HL-60/S4 treated with retinoic acid at 250 ng/mL for 4 days and 3 days (cell line): ENCODE measurements around the gene MCTP2.

Source experiments
- in situ Hi-C: fragments of 300-500 bp; cut with MboI; formaldehyde crosslinking; loops from 2 replicates; pipeline ENCODE4 v1.7.0; 2022; ENCODE audit warnings: low sequenced_read_pairs

MCTP2 gene, protein sequence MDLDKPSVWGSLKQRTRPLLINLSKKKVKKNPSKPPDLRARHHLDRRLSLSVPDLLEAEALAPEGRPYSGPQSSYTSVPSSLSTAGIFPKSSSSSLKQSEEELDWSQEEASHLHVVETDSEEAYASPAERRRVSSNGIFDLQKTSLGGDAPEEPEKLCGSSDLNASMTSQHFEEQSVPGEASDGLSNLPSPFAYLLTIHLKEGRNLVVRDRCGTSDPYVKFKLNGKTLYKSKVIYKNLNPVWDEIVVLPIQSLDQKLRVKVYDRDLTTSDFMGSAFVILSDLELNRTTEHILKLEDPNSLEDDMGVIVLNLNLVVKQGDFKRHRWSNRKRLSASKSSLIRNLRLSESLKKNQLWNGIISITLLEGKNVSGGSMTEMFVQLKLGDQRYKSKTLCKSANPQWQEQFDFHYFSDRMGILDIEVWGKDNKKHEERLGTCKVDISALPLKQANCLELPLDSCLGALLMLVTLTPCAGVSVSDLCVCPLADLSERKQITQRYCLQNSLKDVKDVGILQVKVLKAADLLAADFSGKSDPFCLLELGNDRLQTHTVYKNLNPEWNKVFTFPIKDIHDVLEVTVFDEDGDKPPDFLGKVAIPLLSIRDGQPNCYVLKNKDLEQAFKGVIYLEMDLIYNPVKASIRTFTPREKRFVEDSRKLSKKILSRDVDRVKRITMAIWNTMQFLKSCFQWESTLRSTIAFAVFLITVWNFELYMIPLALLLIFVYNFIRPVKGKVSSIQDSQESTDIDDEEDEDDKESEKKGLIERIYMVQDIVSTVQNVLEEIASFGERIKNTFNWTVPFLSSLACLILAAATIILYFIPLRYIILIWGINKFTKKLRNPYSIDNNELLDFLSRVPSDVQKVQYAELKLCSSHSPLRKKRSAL

DNA sequence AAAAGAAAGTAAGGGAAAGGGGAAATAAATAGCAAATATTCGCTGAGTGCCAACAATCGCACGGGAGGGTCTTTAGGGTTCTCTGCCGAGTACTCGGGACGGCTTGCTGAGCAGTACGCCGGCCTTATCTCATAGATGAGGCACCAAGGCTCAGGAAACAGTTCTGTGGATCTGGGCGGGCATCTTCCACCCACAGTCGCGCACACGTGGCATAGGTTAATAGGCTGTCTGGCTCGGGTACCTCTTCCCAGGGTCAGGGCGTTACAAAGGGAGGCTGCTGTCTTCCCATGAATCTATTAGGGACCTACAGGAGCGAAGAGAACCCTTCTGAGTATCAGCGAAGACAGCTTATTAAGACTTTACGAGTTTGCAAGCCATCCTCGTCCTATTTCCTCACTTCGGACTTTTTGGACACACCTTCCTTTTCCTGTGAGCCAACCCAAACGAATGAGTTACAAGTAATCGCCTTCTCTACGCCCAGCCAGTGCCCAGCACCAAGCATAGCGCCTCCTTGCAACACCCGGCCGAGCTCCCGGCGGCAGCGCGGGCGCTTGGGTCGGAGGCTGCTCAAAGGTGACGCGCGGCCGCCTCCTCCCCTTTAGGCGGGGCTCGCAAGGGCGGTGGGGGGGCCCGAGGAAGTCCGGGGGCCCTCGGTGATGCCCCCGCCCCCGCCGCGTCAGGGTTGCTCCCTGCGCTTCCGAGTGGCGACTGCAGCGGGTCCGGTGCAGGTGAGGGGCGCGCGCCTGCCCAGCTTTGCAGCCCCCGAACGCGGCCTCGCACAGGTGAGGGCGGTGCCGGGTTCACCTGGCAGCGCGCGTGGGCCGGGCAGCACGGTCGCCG, at the start of gene MCTP2:
TSS of gene MCTP2 (plus strand) at position 679 of the 840 bp plus-strand sequence. CDS start 66,705 bp downstream, outside the sequence.
- in situ Hi-C loops = no loop called here

GRCh38 chr15:94182883-94183282, 48.5 kb upstream of the MCTP2 start:
- in situ Hi-C loops = no loop called here

- in situ Hi-C loops = no loop called here
Measured at GRCh38 chr15:94185547-94186236, 45.7 kb upstream of the MCTP2 start.

DNA sequence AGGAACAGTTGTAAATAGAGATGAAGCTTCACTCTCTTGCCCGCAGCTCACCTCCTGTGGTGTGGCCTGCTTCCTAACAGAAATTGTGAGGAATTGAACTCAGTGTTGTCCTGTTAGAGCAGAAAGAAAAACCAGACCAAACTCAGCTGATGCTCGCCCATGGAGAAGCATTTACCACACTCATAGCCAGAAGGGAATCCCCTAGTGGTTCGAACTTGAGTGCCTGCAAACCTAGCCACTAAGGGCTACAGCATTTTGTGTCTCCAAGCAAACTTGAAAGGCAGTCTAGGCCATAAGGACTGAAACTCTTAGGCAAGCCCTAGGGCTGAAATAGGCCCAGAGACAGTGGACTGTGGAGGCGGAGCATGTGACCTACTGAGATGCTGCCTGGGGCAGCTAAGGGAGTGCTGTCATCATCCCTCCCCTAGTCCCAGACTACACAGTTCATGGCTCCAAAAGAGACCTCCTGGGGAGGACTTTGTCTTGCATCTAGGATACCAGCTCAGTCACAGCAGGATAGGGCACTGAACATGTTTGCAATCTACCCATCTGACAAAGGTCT, 44.5 kb upstream of the MCTP2 start:
- in situ Hi-C loops = no loop called here

DNA sequence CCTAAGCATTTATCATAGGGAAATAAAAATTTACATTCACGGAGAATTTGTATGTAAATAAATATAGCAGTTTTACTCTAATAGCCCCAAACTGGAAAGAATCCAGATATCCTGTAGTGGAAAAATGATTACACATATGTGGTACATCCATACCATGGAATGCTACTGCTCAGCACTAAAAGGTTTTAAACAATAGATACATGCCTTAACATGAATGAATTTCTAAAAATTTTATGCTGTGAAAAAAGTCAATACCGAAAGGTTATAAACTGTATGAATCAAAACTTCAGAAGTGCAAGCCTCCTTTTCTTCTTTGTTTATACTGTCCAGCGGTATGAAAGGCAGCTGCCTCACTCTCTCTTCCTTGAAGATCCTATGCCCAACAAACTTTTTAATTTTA, 37.5 kb upstream of the MCTP2 start:
- in situ Hi-C loops = no loop called here

DNA sequence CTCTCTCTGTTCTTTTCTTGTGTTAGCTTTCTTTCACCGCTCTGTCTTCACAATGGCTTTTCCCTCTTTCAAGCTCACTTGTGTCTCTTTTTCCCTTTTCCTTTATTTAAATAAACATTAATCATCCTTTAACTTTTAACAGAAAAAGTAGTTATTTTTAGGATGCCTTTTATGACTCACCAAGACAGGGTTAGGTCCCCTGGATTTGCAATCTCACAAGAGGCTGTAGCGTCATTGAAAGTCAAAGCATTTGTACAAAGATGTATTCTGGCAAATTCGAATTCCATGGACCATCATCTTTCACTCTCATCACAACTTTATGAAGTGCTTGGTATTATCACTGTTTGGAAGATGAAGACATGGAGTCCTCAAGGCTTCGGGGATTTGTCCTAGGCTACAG, 34.8 kb upstream of the MCTP2 start:
- in situ Hi-C loops = no loop called here

DNA sequence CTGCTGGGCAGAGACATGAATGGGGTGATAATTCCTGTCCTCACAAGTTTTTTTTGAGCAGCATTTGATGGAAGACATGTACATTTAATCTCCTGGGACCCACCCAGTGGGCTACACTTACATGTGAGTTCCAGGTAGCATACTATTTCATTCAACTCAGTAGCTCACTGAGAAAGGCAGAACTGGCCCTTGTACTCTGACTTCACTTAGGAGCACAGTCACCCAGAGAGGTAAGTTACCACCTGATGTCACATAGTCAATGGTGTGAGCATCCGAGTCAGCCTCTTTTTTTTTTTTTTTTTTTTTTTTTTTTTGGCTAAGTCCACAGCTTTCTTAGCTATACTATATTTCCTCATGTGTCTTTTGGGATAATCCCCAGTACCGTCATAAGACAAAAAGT, 32.7 kb upstream of the MCTP2 start:
- in situ Hi-C loops = no loop called here

- in situ Hi-C loops = no loop called here
Measured at GRCh38 chr15:94199725-94200124, 31.6 kb upstream of the MCTP2 start.

- in situ Hi-C loops = no loop called here
Measured at GRCh38 chr15:94203306-94203705, 28.1 kb upstream of the MCTP2 start.

DNA sequence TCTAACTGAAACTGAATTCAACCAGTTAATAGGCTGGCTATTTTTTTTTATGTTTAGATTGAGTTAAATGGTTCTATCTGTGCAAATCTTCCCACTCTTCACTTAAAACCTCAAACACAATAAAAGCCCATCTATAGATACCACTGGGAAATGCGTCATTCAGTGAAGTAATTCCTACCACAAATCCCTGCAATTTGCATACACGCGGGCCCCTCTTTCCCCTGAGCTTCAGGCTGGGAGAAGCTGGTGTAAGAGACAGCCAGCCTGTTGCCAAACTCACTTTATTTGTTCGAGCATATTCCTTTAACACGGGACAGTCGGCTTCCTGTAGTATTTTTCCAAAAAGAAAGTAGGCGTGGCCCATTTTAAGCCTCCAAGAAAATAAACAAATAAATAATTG, 26.0 kb upstream of the MCTP2 start:
- in situ Hi-C loops = no loop called here

DNA sequence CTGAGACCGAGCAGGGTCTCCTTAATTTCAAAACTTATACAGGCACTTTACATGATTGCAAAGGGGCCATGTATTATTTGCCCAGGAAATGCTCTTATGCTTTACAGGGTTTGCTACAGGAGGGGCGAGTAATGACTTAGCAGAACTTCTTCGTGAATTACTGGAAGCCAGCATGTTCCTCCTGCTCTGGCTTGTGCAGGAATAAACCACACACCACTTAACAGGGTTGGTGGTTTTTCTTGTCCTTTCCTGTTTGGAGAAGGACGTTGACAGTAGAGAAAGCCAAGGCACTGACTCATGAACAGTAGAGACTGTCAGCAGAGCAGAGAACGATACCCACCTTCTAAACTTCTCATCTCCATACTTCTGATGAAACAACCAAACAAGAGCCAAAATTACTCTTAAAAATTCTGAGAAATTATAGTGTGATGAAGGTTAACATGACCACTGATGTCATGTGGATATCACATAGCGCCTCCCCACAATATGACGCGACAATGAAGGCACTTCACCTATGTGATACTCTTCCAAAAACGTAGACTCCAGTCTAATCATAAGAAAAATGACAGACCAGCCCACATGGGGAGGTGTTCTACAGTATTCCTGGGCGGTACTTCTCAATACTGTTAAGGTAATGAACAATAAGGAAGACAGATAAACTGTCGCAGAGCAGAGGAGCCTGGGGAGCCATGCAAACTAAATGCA, 24.7 kb upstream of the MCTP2 start:
- in situ Hi-C loops = no loop called here

DNA sequence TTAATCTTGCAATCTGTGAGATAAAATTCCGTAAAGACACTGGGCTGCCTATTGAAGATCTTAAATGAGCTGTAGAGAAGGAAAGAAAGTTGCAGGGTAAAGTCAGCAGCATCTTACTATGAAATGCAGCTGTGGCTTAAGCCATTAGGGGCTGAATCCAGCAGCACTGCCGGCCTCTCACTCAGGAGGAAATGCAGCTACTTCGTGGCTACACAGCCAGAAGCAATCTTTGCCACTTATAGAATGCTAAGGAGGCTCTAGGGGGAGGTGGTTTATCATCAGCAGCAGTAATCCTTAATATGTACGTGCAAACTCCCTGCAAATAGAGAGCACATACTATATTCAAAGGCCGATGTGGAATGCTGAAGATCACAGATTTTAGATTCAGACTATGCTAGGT, 19.1 kb upstream of the MCTP2 start:
- in situ Hi-C loops = no loop called here

DNA sequence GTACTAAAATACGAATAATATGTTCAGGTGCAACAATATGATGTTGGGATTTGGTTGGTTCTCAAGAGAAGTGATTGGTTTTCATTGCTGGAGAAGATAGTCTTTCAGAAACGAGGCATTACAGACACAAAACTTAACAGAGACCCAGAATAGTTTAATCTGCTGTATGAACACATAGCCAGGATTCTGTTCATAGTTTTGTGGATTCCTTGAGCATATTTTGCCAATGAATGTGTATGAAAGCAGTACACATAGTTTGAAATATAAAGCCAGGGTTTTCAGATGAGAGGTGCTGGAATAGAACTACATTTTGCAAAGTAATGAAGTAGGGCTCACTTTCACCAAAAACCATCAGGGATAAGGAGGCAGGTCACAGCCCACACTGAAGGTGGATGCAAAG, 5.7 kb upstream of the MCTP2 start:
- in situ Hi-C loops = no loop called here

DNA sequence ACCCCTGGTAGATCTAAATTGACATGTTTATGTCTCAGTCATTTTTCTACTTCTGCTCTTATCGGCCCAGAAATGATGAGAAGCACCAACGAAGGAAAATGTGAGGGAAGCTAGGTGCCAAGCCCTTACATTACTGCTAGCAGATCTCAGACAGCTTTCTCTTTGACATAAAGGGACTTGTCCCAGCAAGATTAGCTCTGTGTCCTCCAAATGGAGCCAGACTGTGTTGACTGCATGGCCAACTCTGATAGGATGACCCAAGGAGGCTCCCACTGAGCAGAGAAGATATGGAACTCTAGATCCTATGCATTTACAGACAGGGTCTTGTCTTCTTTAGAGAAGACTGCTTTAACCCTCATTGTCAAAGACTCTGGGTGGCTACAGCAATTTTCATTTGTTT, 2.8 kb upstream of the MCTP2 start:
- in situ Hi-C loops = no loop called here

DNA sequence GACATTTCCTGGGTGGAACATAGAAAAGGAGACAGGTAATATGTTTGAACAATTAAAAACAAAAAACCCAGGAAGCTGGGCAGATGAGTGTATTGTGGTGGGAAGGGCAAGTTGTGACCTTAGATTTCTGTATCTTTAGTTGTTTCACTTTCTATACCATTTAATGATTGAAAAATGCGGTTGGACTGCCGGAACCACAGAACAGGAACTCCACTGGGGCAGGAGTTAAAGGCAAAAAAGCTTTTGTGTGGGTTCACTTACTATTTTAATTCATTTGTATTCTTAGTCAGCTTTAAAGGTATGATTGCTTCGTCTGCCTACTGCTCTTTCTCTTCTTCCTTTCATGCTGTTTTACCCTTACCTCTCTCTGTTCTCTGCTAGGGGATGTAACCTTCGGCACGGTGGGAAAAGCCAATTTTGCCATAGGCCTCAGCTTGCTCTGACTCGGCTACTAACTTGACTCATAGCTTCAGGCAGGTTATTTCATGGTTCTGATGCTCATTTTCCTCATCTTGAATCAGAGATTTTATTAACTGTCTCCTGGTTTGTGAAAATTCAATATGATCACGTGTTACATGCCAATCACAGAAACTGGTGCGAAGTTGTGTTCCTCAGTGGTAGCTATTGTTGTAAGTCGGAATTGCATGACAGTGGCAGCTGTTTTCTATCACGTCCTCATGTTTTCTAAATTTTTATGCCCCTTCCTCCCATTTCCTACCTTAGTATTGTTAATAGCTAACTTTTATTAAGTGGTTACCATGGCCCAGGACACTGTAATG, 1.6 kb upstream of the MCTP2 start:
- in situ Hi-C loops = no loop called here

DNA sequence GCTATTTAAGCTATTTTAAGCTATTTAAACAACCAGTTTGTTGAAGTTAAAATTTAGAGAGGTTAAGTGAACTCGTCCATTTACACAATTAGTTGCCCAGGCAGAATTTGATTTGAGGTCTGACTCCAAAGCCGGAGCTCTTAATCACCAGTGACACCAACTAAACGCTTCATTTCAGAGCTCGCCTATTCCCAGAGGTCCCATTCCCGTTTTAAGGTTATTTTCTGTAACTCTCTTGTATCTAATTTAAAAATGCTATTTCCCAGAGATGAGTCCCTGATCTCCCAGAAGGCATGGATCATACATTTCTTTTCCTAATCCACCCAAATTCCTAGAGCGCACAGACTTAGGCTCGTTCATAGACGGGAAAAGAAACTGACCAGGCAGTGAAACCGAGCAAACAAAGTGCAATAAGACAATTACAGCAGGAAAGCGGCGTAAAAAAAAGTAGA, 904 bp upstream of the MCTP2 start:
- in situ Hi-C loops = no loop called here

DNA sequence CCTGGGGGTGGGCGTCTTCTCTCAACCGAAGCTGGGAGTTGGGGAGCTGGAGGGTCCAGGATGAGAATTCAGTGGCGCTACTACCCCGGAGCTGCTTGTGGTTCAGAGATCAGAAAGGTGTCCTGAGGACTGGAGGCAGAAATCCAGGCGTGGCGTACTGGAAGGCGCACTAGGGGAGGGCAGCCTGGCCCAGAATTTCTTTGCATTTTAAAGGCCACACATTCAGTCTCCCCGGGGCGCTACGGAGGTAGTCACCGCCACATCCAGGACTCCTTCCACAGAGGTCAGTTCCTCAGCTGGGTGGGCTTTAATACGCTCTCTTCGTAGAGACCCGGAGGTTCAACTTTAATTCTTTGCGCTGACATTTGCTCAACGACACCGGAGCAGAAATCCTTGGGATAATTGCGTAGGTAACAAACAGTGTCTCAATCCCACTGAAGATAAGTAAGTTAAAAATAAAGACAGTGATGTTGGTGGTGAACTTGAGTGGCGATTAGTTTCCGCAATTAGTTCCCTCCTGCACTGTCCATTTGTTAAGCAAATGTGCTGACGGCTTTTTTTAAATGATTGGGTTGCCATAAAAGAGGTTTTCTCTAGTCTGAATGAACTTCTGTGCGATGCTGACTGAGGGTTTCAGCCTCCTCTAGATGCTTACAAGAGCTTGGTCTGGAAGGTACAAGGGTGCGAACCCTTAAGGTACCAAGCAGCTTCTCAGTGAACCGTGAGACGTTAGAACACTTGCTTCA, 535 bp downstream of the MCTP2 start:
- in situ Hi-C loops = no loop called here

DNA sequence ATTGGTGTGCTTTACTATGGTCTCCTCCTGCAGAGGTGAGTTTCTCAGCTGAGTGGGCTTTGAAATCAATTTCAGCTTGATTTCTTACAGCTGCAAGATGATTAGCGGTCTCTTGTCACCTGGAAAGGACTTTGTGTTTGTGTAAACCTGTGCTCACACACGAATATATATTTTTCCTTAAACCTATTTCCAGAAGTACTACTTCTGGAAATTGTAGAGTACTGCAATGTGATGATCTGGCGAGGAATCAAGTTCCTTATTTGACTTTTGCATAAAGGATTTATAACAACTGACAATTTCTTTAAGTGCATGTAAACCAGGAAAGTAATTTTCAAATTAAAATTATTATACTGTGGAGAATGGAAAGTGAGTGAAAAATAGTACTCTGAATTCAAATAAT, 2.1 kb downstream of the MCTP2 start:
- in situ Hi-C loops = no loop called here
